GM12878 (cell line): ENCODE measurements around the gene VASP.

Experiments used
- HDAC2 ChIP-seq: fragments of 200-600 bp; sonication (generic); IDR thresholded peaks from 2 replicates; pipeline ENCODE4 v1.6.1; 2017
- NFYA ChIP-seq: IDR thresholded peaks from 2 replicates; pipeline ENCODE4 v1.6.1; 2011; ENCODE audit warnings: low read depth, mild to moderate bottlenecking, low read length, improper control_type of control experiment, borderline replicate concordance
- SIN3A ChIP-seq: IDR thresholded peaks from 2 replicates; pipeline ENCODE4 v1.6.1; 2012; ENCODE audit warnings: low read depth, low read length, improper control_type of control experiment

GRCh38 chr19:45492627-45493470, 14.4 kb upstream of the VASP start:
- TF ChIP-seq NFYA (no peak), HDAC2 (no peak), SIN3A (no peak)
